ENCODE data around the gene FGFR1OP2.

The FGFR1OP2 gene

DNA sequence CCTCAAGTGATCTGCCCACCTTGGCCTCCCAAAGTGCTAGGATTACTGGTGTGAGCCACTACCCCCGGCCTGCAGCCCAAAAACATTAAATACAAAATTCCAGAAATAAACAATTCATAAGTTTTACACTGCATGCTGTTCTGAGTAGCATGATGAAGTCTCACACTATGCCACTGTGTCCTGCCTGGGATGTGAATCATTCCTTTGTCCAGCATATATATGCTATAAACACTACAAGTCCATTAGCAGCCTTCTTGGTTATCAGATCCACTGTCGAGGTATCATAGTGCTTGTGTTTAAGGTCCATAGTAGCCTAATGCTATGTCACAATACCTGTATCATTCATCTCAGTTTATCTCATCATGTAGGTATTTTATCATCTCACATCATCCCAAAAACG lies 16.4 kb upstream of the FGFR1OP2 start:
- TF ChIP-seq Cebpa-rat (IDR thresholded peaks at IDR 0.05), result no peak
- Histone ChIP-seq H3K9me3 (no peaks in the 10 kb centered on the region), H3K27me3 (no peaks in the 10 kb centered on the region), H3K27ac (no peak overlapping the region), H4K20me1 (no peaks in the 10 kb centered on the region), H3K36me3 (peaks cover 75% of the 10 kb centered on the region), H3K4me1 (no peaks in the 10 kb centered on the region), H3K4me3 (no peak overlapping the region), H3K9ac (no peak overlapping the region), H3K4me2 (no peak overlapping the region)

- H3K27me3 ChIP-seq, result no peaks in the 10 kb centered on the region
- no peak overlapping the region for H3K27ac ChIP-seq
- H3K9me3 ChIP-seq, result no peaks in the 10 kb centered on the region
- no peak overlapping the region for H3K9ac ChIP-seq
- H3K4me1 ChIP-seq, result no peaks in the 10 kb centered on the region
- TF ChIP-seq Cebpa-rat (IDR thresholded peaks at IDR 0.05), result no peak
- H3K4me3 ChIP-seq, result no peak overlapping the region
- H4K20me1 ChIP-seq, result 0 out of 2 replicates have a peak, but pooled peaks cover 6% of the 10 kb centered on the region
- H3K4me2 ChIP-seq, result no peak overlapping the region
- H3K36me3 ChIP-seq, result peaks cover 86% of the 10 kb centered on the region
Observed at GRCh38 chr12:26928661-26929060, 9.6 kb upstream of the FGFR1OP2 start.

DNA sequence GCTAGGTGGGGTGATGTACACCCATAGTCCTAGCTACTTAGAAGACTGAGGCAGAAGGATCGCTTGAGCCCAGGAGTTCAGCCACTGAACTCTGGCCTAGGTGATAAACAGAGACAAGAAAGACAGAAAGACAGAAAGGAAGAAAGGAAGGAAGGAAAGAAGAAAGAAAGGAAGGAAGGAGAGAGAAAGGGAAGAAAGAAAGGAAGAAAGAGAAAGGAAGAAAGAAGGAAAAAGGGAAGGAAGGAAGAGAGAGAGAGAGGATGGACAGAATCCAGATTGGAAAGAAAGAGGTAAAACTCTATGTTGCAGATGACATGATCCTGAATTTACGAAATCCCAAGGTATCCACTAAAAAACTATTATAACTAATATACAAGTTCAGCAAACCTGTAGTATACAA lies 8.7 kb upstream of the FGFR1OP2 start:
- no peak overlapping the region for H3K4me2 ChIP-seq
- 0 out of 2 replicates have a peak, but pooled peaks cover under 1% of the 10 kb centered on the region for H3K4me1 ChIP-seq
- no peak overlapping the region for H3K27ac ChIP-seq
- no peaks in the 10 kb centered on the region for H3K27me3 ChIP-seq
- peaks cover 84% of the 10 kb centered on the region for H3K36me3 ChIP-seq
- peaks cover 10% of the 10 kb centered on the region; the same call in 1 of the 2 replicates for H4K20me1 ChIP-seq
- TF ChIP-seq Cebpa-rat (IDR thresholded peaks at IDR 0.05), result no peak
- no peaks in the 10 kb centered on the region for H3K9me3 ChIP-seq
- no peak overlapping the region for H3K4me3 ChIP-seq
- no peak overlapping the region for H3K9ac ChIP-seq

DNA sequence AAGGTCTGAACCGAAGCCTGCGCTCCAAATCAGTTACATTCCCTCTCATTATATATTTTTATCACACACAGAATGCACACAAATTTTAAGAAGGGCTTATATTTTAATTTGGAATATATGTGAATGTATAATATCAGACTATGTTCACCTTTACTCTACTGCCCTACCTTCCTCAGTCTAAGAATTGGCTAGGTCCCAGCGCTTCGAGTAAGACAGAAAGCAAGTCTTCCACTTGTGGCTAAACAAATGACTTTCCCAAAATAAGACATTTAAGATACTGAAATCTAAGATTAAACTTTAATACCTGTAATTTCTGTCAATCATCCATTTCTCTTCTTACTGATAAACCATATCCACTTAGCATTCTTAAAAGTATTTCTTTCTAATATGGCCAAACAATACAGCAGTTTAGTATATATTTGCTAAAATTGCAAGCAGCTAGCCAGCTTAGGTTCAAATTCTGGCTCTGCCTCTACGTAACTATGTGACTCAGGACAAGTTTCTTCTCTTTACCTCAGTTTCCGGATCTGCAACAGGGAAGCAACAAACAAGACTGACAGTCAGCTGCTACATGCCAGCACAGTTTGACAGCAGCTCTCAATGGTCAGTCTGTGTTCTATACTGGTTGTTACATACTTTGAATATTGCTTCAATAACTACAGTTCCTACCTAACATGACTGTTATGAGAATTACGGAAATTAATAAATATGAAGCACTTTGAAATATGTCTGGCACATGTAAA lies 2.5 kb upstream of the FGFR1OP2 start:
- Histone ChIP-seq H3K4me3 (peak overlapping the region; percentile 29; the same call in 1 of the 2 replicates), H3K4me2 (peak overlapping the region; percentile 89)

DNA sequence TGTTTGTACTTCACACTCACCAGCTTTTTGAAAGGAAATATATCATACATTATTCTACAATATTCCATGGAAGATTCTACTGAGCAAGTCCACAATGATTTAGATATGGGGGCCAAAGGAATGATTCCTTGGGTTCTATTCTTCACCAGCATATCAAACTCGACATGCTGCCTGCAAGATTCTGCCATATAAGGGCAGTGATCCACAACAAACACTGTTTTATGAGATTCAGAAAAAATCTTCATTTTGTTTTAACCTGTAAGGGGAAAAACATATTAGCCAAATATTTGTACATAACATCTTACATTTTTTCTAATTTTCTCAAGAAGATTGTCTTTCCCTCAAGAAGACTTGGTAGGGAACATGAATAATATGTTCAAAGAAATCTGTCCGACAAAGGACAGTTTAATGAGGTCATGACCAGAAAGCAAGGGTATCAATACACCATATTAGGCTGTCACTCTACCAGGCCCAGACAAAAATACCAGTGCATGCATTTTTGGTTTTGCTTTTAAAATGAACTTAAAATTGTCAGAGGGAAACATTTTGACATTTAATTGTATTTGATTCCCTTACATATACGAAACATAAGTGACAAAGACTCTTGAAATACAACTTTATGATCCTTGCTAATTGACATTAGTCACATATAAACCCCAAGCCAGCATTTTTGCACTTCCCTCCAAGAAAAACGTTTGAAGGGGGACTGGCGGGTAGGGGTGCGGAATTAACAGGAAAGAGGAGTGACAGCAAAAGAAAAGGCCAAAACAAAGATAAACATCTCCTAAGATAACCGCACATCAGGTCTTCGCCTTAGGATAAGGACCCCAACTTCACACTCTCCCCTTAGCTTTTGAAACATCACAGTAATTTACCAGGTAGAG lies 1.5 kb upstream of the FGFR1OP2 start:
- Histone ChIP-seq H3K27me3 (no peaks in the 10 kb centered on the region), H3K4me3 (peak overlapping the region; percentile 96), H3K9me3 (no peaks in the 10 kb centered on the region), H3K27ac (peak overlapping the region; percentile 93; the same call in 1 of the 2 replicates), H3K36me3 (peaks cover 30% of the 10 kb centered on the region), H4K20me1 (peaks cover 61% of the 10 kb centered on the region), H3K4me1 (peaks cover 50% of the 10 kb centered on the region), H3K4me2 (peak overlapping the region; percentile 89), H3K9ac (peak overlapping the region; percentile 95)
- no peak for TF ChIP-seq Cebpa-rat (IDR thresholded peaks at IDR 0.05)

More for the DNA sequence above, 2.5 kb upstream of the FGFR1OP2 start:
- Histone ChIP-seq H3K27me3 (no peaks in the 10 kb centered on the region), H3K4me1 (peaks cover 40% of the 10 kb centered on the region), H3K9me3 (no peaks in the 10 kb centered on the region), H3K36me3 (peaks cover 38% of the 10 kb centered on the region), H4K20me1 (peaks cover 51% of the 10 kb centered on the region), H3K27ac (no peak overlapping the region; the same call in 1 of the 2 replicates), H3K9ac (peak overlapping the region; percentile 62; the same call in 1 of the 2 replicates)
- no peak for TF ChIP-seq Cebpa-rat (IDR thresholded peaks at IDR 0.05)

DNA sequence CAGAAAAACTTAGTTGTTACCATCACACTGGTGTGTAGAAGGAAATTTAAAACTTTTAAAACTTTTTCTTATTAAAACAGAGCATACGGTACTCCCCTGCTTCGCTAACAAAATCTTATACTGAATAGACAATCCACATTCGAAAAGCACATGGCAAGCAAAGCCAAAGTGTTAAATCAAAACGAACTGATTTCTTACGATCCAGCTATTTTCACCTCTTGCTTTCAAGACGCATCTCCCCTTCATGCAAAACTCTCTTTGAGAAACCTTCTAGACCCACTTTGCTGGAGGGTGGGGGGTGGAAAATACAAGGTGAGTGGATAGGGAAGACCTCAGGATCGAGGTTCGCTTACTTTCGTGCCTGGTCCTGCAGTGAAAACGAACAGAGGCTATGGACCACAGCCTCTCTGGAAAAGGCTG lies 817 bp upstream of the FGFR1OP2 start:
- peaks cover 55% of the 10 kb centered on the region for H3K4me1 ChIP-seq
- peak overlapping the region; percentile 93 for H3K27ac ChIP-seq
- H3K4me3 ChIP-seq, result peak overlapping the region; percentile 96
- no peaks in the 10 kb centered on the region for H3K9me3 ChIP-seq
- peak overlapping the region; percentile 95 for H3K9ac ChIP-seq
- no peak for TF ChIP-seq Cebpa-rat (IDR thresholded peaks at IDR 0.05)
- no peaks in the 10 kb centered on the region for H3K27me3 ChIP-seq
- peaks cover 67% of the 10 kb centered on the region for H4K20me1 ChIP-seq
- H3K4me2 ChIP-seq, result peak overlapping the region; percentile 89
- peaks cover 26% of the 10 kb centered on the region for H3K36me3 ChIP-seq

DNA sequence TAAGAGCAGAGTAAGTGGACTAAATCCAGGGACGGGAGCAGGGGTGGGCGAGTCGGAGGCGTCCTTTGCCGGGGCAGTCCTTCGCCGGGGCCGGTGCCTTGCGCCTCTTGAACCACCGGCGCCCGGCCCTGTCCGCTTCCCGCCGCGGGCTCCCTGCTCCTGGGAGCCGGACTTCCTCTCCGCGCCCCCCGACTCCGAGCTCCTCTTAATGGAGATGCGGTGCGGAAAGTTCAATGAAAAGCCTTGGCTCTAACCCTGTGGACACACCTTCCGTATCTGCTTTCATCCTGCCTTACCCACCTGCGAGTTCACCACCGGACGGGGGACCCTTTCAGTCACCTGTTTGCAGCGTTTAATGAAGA lies 412 bp downstream of the FGFR1OP2 start:
- H3K9me3 ChIP-seq, result no peaks in the 10 kb centered on the region; the same call in 1 of the 2 replicates
- peak overlapping the region; percentile 96 for H3K4me3 ChIP-seq
- peak overlapping the region; percentile 94 for H3K4me2 ChIP-seq
- peak overlapping the region; percentile 93 for H3K27ac ChIP-seq
- no peaks in the 10 kb centered on the region for H3K27me3 ChIP-seq
- H3K9ac ChIP-seq, result peak overlapping the region; percentile 95
- TF ChIP-seq Cebpa-rat (IDR thresholded peaks at IDR 0.05), result no peak
- peaks cover 55% of the 10 kb centered on the region for H3K4me1 ChIP-seq
- peaks cover 18% of the 10 kb centered on the region; the same call in 1 of the 2 replicates for H3K36me3 ChIP-seq
- peaks cover 65% of the 10 kb centered on the region for H4K20me1 ChIP-seq

DNA sequence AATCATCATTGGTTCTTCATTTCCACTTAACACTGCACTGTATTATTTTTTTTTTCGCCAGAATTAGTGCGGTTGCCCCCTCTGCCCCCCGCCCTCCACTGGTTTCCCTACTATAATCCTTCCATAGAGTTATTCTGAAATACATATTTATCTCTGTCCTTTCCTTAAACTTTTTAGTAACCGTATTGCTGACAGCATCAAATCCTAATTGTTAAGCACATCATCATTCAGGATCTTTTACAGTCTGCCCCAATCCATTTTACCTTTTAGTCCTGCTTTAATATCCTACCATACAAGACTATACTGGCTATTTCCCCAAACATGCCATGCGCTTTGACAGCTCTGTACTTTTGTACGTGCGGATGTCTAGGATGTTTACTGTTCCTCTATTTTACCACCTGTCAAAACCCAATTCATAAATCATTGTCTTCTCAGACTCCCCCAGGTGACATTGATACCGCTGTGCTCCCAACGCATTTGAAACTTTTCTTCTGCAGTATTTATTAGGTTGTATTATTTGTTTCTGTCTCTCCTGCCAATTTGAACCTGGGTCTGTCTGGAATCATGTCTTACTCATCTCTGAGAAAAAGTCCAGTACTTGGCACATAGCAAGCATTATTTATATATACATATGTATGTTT lies 1.0 kb downstream of the FGFR1OP2 start:
- Histone ChIP-seq H3K27ac (peak overlapping the region; percentile 93), H3K27me3 (no peaks in the 10 kb centered on the region), H3K9me3 (no peaks in the 10 kb centered on the region; the same call in 1 of the 2 replicates), H3K4me2 (peak overlapping the region; percentile 94), H3K4me3 (peak overlapping the region; percentile 96), H3K36me3 (peaks cover 16% of the 10 kb centered on the region; the same call in 1 of the 2 replicates), H3K9ac (peak overlapping the region; percentile 95), H4K20me1 (peaks cover 62% of the 10 kb centered on the region), H3K4me1 (peaks cover 55% of the 10 kb centered on the region)
- TF ChIP-seq Cebpa-rat (IDR thresholded peaks at IDR 0.05), result no peak

DNA sequence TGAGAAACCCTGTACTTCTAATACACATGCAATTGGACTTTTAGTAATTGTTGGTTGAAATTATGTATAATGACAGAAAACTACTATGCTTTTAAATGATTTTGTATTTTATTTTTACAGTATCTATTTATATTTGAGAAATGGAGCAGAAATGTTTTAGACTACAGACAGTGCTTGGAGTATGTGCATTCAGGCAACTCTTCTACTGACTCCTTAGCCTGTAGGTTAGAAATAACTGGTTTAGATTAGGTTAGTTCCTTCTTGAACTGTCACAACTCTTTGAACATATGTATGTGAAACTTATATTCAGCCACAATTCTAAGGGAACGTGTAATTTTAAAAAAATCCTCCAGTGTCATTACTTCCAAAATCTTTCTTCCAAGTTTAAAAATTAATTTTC lies 1.7 kb downstream of the FGFR1OP2 start:
- H3K4me1 ChIP-seq, result peaks cover 51% of the 10 kb centered on the region
- TF ChIP-seq Cebpa-rat (IDR thresholded peaks at IDR 0.05), result no peak
- H3K4me2 ChIP-seq, result peak overlapping the region; percentile 94
- H4K20me1 ChIP-seq, result peaks cover 57% of the 10 kb centered on the region
- no peak overlapping the region for H3K27ac ChIP-seq
- no peaks in the 10 kb centered on the region for H3K27me3 ChIP-seq
- peak overlapping the region; percentile 95 for H3K9ac ChIP-seq
- H3K4me3 ChIP-seq, result peak overlapping the region; percentile 96
- H3K9me3 ChIP-seq, result no peaks in the 10 kb centered on the region; the same call in 1 of the 2 replicates
- peaks cover 13% of the 10 kb centered on the region; the same call in 1 of the 2 replicates for H3K36me3 ChIP-seq
